ENCODE data around the gene C11orf52. TPM values are rescaled to one million over a fixed set of nuclear protein-coding genes. Genes with fewer than 3 reads are reported as not detected.

Gene C11orf52
- total and polyA plus RNA-seq, 2 donors (not counting 3 experiments of a cell fraction or from before 2014, with no cell fraction given) = 0.31 to 0.76 TPM

DNA sequence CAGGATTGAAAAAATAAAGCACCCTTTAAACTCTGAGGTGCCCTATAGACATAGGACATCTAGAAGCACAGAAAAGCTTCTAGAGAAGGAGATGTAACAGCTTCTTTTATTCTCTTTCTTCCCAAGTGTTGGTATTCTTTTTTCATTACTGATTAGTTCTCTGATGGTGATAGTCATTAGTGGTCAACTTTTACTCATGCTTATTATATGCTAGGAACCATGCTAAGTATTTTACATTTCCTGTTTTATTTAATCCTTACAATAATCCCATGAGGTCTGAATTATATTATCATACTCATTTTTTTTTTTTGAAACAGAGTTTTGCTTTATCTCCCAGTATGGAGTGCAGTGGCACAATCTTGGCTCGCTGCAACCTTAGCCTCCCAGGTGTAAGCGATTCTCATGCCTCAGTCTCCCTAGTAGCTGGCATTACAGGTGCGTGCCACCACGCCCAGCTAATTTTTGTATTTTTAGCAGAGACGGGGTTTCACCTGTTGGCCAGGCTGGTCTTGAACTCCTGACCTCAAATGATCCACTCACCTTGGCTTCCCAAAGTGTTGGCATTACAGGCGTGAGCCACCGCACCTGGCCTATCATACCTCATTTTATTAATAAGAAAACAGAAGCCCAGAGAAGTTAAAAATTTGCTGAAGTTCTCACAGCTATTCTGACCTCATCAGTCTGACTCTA lies 3.0 kb downstream of the C11orf52 start:
- no peaks in the 10 kb centered on the region for H3K9me1 ChIP-seq (replicated peaks; ENCODE audit: control insufficient read depth, extremely low read depth, insufficient read depth, low read length)
- POLR2A ChIA-PET = no interaction called here
- intact Hi-C loops (cut with micrococcal nuclease) = no loop called here
- no TSS peak for BruUV-seq (replicated peaks)
- no peak overlapping the region for H3K9ac ChIP-seq (replicated peaks; ENCODE audit: extremely low read depth, insufficient read depth, low read length)
- FAIRE-seq (no peak), DNase-seq (ENCODE audit: low read depth, low spot score) (no peak)
- peaks cover 25% of the 10 kb centered on the region for H3K4me1 ChIP-seq (ENCODE audit: control insufficient read depth, extremely low read depth, insufficient read depth, low read length)
- dilution Hi-C loops (cut with MboI; ENCODE audit: extremely low pct_ligation_motif_present, low sequenced_read_pairs) = no loop called here
- no peak overlapping the region for H3K4me3 ChIP-seq (replicated peaks in 1 of 3; ENCODE audit: insufficient read depth in 1 of 3, low read depth in 1 of 3, low read length in 3 of 3)
- H3K79me2 ChIP-seq (ENCODE audit: control insufficient read depth, insufficient read depth, low read length) = no peaks in the 10 kb centered on the region
- no peak overlapping the region for H3K27ac ChIP-seq (ENCODE audit: insufficient read depth, low read depth, low read length)
- H3K36me3 ChIP-seq (ENCODE audit: control insufficient read depth in 2 of 2, extremely low read depth in 1 of 2, insufficient read depth in 2 of 2, low read length in 2 of 2) = no peaks in the 10 kb centered on the region
- H3K9me3 ChIP-seq (replicated peaks; ENCODE audit: control insufficient read depth, insufficient read depth, low read length) = no peaks in the 10 kb centered on the region
- CTCF ChIA-PET = interaction anchor here (1.1 kb wide), 1 partner anchor 95 kb away, joined by 3 read pairs; no protein-coding TSS in a partner anchor
- TF ChIP-seq GATA2 (IDR thresholded peaks at IDR 0.05; ENCODE audit: insufficient read depth, insufficient read length, low read depth, low read length) (no peak), JUN (IDR thresholded peaks at IDR 0.05; ENCODE audit: borderline replicate concordance, insufficient read depth, insufficient read length, low read depth) (no peak), POLR2A (IDR thresholded peaks at IDR 0.05; ENCODE audit: low read depth, low read length) (no peak), MYC (IDR thresholded peaks at IDR 0.05; ENCODE audit: low read depth, low read length) (no peak), POLR2AphosphoS5 (IDR thresholded peaks at IDR 0.05; ENCODE audit: insufficient read depth, low read depth, low read length) (no peak), FOS (IDR thresholded peaks at IDR 0.05; ENCODE audit: borderline replicate concordance, insufficient read depth, low read length) (no peak), EZH2 (IDR thresholded peaks at IDR 0.05; ENCODE audit: borderline replicate concordance, low read depth, low read length, severe bottlenecking) (no peak)
- TF ChIP-seq, protein P1, sequence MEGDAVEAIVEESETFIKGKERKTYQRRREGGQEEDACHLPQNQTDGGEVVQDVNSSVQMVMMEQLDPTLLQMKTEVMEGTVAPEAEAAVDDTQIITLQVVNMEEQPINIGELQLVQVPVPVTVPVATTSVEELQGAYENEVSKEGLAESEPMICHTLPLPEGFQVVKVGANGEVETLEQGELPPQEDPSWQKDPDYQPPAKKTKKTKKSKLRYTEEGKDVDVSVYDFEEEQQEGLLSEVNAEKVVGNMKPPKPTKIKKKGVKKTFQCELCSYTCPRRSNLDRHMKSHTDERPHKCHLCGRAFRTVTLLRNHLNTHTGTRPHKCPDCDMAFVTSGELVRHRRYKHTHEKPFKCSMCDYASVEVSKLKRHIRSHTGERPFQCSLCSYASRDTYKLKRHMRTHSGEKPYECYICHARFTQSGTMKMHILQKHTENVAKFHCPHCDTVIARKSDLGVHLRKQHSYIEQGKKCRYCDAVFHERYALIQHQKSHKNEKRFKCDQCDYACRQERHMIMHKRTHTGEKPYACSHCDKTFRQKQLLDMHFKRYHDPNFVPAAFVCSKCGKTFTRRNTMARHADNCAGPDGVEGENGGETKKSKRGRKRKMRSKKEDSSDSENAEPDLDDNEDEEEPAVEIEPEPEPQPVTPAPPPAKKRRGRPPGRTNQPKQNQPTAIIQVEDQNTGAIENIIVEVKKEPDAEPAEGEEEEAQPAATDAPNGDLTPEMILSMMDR (IDR thresholded peaks at IDR 0.05; ENCODE audit: extremely low read depth in 1 of 2, insufficient read depth in 1 of 2, low read depth in 1 of 2, low read length in 2 of 2) = no peak
- TF ChIP-seq, protein P2, sequence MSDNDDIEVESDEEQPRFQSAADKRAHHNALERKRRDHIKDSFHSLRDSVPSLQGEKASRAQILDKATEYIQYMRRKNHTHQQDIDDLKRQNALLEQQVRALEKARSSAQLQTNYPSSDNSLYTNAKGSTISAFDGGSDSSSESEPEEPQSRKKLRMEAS (IDR thresholded peaks at IDR 0.05; ENCODE audit: insufficient read depth, insufficient read length) = no peak
- no peaks in the 10 kb centered on the region for H3K27me3 ChIP-seq (ENCODE audit: control insufficient read depth in 2 of 2, insufficient read depth in 2 of 2, low read length in 2 of 2)
- no peaks in the 10 kb centered on the region for H4K20me1 ChIP-seq (replicated peaks; ENCODE audit: control insufficient read depth, extremely low read depth, insufficient read depth, low read length)
- H3K4me2 ChIP-seq (ENCODE audit: insufficient read depth, low read length) = no peak overlapping the region
- no peak overlapping the region for H2AFZ ChIP-seq (ENCODE audit: low read depth, low read length)
